Measurements from ENCODE around the gene CFB. TPM values are rescaled to one million over a fixed set of nuclear protein-coding genes. Genes with fewer than 3 reads are reported as not detected.
"Not testable (repeated sequence)": the region's sequence is repeated elsewhere in the genome, so short reads cannot be mapped to it uniquely, and the experiment has no call there.

CFB gene
- total RNA-seq, 1 experiment from 2014 or later: 0.58 TPM

DNA sequence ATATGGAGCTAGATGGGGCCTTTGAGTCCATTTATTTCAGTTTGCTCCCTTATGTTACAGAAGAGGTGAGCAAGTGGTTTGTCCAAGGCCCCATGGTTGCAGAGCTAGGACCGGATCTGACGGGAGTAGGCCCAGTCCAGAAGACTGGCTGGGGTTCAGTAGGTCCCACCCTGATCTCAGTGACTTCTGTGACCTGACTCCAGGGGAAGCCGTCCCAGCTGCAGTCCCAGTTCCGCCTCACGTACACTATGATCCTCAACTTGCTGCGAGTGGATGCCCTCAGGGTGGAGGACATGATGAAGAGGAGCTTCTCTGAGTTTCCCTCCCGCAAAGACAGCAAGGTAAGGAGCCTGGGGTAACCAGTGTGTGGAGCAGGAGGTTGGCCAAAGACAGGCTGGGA, 20.6 kb downstream of the CFB start:
- Histone ChIP-seq H3K4me3 (no peak overlapping the region), H3K4me1 (replicated peaks) (peaks cover 12% of the 10 kb centered on the region), H3K9me3 (replicated peaks) (no peaks in the 10 kb centered on the region), H3K27me3 (replicated peaks) (no peaks in the 10 kb centered on the region), H3K36me3 (peaks cover 97% of the 10 kb centered on the region), H3K27ac (no peak overlapping the region)
- no peak for DNase-seq (ENCODE audit: low read depth in 1 of 2, low spot score in 2 of 2)

DNA sequence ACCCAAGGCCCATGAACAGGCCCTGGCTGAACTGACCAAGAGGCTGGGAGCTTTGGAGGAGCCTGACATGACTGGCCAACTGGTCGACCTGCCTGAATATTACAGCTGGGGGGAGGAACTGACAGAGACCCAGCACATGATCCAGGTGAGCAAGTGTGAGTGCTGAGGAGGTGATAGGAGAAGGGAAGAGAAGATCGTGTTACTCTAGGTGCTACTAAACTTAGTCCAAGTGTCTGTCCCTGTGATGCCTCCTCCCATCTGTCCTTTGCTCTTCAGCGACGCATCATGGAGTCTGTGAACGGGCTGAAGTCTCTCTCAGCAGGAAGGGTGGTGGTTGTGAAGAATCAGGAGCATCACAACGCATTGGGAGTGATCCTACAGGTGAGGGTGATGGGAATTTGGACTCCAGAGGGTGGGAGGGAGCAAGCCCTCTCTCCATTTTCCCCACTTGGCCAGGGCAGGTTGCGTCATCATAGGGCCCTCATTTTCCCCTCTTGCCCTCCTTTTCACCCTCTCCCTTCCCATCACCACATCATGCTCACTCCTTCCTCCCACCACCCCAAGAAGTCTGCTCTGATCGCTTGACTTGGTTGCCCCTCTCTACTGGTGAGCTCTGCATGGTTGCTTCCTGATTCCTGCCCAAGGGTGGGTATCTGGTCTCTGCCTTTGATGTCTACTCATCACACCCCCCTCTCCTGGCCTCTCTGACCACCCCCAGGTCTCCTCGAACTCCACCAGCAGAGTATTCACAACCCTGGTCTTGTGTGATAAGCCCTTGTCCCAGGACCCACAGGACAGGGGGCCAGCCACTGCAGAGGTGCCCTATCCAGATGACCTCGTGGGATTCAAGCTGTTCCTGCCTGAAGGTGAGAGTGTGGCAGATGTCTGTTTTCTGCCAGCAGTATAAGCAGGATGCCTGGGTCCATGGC, 21.4 kb downstream of the CFB start:
- Histone ChIP-seq H3K9me3 (replicated peaks) (no peaks in the 10 kb centered on the region), H3K36me3 (peaks cover 92% of the 10 kb centered on the region), H3K27me3 (replicated peaks) (no peaks in the 10 kb centered on the region), H3K27ac (no peak overlapping the region), H3K4me1 (replicated peaks) (peaks cover 15% of the 10 kb centered on the region), H3K4me3 (no peak overlapping the region)
- no peak for DNase-seq (ENCODE audit: low read depth in 1 of 2, low spot score in 2 of 2)

DNA sequence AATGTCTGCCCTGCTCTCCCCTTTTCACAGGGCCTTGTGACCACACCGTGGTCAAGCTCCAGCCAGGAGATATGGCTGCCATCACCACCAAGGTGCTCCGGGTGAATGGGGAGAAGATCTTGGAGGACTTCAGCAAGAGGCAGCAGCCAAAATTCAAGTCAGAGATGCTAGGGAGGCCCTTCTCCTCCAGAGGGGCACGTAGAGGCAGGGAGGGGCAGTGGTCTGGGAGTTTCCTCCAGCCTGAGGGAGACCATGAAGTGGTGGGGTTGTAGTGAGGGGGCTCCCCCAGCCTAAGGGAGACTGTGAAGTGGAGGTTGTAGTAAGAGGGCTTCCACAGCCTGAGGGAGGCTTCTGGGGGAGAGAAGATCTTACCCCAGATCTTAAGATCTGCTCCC, 22.0 kb downstream of the CFB start:
- DNase-seq (ENCODE audit: low read depth in 1 of 2, low spot score in 2 of 2): no peak
- H3K27ac ChIP-seq: no peak overlapping the region
- no peaks in the 10 kb centered on the region for H3K27me3 ChIP-seq (replicated peaks)
- no peaks in the 10 kb centered on the region for H3K9me3 ChIP-seq (replicated peaks)
- H3K4me3 ChIP-seq: no peak overlapping the region
- peaks cover 16% of the 10 kb centered on the region for H3K4me1 ChIP-seq (replicated peaks)
- peaks cover 89% of the 10 kb centered on the region for H3K36me3 ChIP-seq

DNA sequence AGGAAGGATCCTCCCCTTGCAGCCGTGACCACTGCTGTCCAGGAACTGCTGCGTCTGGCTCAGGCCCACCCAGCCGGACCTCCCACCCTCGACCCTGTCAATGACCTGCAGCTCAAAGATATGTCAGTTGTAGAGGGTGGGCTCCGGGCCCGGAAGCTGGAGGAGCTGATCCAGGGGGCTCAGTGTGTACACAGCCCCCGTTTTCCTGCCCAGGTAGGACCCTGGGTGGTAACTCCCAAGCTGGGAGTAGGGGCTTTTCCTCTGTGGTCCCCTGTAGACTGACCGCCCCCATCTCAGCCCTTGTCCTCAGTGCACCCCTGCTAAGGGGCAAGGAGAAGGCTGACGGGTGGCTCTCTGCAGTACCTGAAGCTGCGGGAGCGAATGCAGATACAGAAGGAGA, 22.4 kb downstream of the CFB start:
- no peaks in the 10 kb centered on the region for H3K27me3 ChIP-seq (replicated peaks)
- H3K9me3 ChIP-seq (replicated peaks): no peaks in the 10 kb centered on the region
- peaks cover 20% of the 10 kb centered on the region for H3K4me1 ChIP-seq (replicated peaks)
- no peak overlapping the region for H3K4me3 ChIP-seq
- peaks cover 85% of the 10 kb centered on the region for H3K36me3 ChIP-seq
- H3K27ac ChIP-seq: no peak overlapping the region
- DNase-seq (ENCODE audit: low read depth in 1 of 2, low spot score in 2 of 2): no peak

DNA sequence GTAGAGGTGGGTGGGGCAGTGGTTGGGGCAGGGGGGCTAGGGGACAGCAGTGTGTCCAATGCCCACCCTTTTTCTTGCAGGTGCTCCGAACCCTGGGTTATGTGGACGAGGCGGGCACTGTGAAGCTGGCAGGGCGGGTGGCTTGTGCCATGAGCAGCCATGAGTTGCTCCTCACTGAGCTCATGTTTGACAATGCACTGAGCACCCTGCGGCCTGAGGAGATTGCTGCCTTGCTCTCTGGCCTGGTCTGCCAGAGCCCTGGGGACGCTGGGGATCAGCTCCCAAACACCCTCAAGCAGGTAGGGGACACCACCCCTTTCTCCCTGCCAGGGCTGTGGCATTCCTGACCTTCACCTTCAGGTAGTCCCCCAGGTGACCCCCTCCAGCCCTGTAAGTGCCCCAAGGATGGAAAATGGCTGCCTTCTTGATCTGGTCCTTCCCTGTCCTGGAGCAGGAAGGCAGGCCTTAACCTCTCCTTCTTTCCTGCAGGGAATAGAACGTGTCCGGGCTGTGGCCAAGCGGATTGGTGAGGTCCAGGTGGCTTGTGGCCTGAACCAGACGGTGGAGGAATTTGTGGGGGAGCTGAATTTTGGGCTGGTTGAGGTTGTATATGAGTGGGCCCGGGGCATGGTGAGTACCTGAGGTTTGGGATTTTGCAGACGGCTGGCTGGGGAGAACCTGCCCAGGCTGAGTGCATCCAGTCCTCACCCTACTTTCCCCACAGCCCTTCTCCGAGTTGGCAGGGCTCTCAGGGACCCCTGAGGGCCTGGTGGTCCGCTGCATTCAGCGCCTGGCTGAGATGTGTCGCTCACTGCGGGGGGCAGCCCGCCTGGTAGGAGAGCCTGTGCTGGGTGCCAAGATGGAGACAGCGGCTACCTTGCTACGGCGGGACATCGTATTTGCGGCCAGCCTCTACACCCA, 23.2 kb downstream of the CFB start:
- no peaks in the 10 kb centered on the region for H3K9me3 ChIP-seq (replicated peaks)
- no peaks in the 10 kb centered on the region for H3K27me3 ChIP-seq (replicated peaks)
- peaks cover 78% of the 10 kb centered on the region for H3K36me3 ChIP-seq
- DNase-seq (ENCODE audit: low read depth in 1 of 2, low spot score in 2 of 2): no peak
- H3K27ac ChIP-seq: no peak overlapping the region
- H3K4me3 ChIP-seq: no peak overlapping the region
- H3K4me1 ChIP-seq (replicated peaks): peaks cover 23% of the 10 kb centered on the region

DNA sequence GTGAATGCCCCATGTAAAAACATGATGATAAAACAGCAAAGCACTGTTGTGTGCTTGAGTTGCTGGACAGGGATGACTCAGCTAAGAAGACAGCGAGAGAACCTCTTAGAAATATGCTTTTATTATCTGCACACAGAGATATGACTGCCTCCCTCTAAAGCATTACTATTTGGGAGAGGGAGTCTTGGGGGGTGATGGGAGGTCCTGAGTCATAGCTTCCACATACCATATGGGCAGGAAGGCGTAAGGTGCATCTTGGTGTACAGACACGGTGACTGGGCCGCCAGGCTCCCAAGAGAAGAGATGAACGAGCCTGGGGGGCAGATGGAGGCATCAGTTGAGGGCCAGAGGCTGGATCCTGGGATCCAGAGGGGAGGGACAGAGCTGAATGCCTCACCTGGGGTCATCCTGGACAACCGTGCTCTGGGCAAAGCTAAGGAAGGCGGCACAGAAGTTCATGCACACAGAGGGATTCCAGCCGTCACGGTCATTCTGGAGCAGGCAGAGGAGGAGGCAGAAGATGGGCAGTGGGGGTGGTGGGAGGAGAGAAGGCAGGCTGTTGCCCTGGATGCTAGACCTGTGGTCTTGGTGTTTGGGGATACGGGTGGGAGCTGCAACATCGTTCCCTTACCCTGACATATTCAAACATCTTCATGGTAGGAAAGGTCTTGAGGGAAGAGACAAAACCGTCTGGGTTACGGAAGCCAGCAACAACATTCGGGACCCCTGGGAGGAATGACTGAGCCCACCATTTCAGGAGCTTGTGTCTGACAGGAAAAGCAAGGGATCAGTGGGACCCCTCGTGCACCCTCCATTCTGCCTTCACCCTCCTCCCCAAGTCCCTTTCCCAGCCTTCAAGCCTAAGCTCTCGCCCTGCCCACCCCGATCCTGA, 24.1 kb downstream of the CFB start:
- Histone ChIP-seq H3K27me3 (replicated peaks) (no peaks in the 10 kb centered on the region), H3K27ac (no peak overlapping the region), H3K4me3 (no peak overlapping the region), H3K9me3 (replicated peaks) (no peaks in the 10 kb centered on the region), H3K36me3 (peaks cover 74% of the 10 kb centered on the region), H3K4me1 (replicated peaks) (peaks cover 23% of the 10 kb centered on the region)
- no peak for DNase-seq (ENCODE audit: low read depth in 1 of 2, low spot score in 2 of 2)

DNA sequence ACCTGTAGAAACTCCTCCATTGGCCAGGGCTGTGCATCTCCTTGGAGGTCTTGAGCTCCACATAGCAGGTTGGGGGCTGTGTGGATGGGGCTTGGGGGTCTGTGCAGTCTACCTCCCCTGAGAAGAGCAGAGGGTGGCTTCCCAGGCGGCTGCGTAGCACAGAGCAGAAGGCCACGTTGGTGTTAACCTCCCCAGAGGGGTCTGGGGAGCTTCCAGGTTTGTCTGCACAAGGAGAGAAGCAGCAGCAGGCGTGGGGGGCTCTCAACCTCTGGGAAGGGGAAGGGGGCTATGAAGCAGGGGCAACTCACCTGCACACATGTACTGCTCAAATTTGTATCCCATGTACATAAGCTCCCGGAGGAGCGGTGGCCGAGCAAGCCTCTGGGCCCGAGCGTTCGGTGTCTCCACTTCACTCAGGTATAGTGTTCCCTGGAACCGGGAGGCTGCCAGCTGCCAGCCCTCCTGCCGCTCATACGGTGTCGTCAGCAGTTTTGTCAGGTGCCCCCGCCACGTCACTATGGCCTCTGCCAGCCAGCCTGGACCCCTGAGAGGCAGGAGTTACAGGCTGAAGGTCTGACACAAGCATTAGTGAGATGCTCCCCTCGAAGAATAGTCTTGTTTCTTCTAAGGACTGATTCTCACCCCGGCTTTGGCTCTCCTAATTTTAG, 24.8 kb downstream of the CFB start:
- H3K27me3 ChIP-seq (replicated peaks): no peaks in the 10 kb centered on the region
- H3K36me3 ChIP-seq: peaks cover 66% of the 10 kb centered on the region
- peaks cover 23% of the 10 kb centered on the region for H3K4me1 ChIP-seq (replicated peaks)
- H3K27ac ChIP-seq: peak overlapping the region; percentile 95
- H3K4me3 ChIP-seq: peak overlapping the region; percentile 64
- DNase-seq (ENCODE audit: low read depth in 1 of 2, low spot score in 2 of 2): peak in 1 of 2 experiments; percentile 37
- H3K9me3 ChIP-seq (replicated peaks): no peaks in the 10 kb centered on the region

DNA sequence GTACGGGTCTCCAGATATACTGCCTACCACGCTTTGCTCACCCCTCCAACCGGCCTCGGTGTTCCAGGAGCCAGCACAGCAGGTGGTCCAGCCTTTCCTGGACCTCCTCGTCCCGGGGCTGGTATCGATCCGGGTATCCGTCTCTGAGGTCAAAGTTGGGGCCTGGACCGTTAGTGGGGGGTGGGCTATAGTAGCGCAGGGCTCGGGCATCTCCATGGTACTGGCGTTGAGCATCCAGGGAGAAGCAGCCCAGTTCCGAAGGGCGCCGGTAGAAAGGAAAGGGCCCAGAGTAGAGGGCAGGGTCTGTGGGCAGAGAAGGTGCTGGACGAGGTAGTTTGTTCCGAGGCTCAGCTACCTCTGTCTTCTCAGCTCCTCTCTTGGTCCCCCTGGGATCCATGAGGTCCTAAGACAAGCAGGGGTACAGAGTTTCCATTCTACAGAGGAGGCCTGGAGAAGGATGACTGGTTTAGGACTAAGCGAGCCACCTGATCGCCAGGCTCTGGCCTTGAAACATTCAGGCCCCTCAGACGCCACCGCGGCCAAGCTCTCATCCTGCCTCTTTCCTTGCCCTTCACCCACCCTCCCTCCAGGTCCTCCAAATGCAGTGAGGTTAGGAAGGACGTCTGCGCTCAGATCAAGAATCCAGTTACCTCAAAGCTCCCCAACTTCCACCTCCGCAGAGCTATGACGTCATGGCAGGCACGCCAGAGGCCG, 25.5 kb downstream of the CFB start:
- no peaks in the 10 kb centered on the region for H3K27me3 ChIP-seq (replicated peaks)
- peaks cover 23% of the 10 kb centered on the region for H3K4me1 ChIP-seq (replicated peaks)
- no peaks in the 10 kb centered on the region for H3K9me3 ChIP-seq (replicated peaks)
- peaks cover 62% of the 10 kb centered on the region for H3K36me3 ChIP-seq
- H3K4me3 ChIP-seq: peak overlapping the region; percentile 64
- DNase-seq (ENCODE audit: low read depth in 1 of 2, low spot score in 2 of 2): peak in 1 of 2 experiments; percentile 40
- H3K27ac ChIP-seq: peak overlapping the region; percentile 95

DNA sequence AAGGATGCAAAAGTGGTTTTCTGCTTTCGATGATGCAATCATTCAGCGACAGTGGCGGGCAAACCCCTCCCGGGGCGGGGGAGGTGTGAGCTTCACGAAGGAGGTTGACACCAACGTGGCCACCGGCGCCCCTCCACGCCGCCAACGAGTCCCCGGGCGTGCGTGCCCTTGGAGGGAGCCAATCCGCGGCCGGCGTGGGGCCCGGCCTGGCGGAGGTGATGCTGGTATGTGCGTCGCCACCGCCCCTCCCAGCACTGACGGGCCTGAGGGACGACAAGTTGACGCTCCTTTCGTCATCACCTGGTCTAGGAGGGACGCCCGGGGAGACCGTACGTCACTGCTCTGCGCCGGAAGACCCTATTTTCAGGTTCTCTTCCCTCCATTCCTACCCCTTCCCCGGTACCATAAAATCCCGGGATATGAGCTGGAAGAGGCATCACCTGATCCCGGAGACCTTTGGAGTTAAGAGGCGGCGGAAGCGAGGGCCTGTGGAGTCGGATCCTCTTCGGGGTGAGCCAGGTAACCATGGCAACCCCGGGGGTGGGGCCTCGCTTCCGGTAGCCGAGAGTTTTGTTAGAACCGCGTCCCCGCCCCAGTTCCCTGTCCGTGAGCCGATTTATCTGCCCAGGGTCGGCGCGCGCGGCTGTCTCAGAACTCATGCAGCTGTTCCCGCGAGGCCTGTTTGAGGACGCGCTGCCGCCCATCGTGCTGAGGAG, 26.3 kb downstream of the CFB start, which contains the start of gene DXO:
Gene DXO (minus strand): TSS at position 146 of the 716 bp plus-strand sequence. CDS start 463 bp downstream, outside the sequence.
- DNase-seq (ENCODE audit: low read depth in 1 of 2, low spot score in 2 of 2): peak; percentile 98 to 100
- Histone ChIP-seq H3K9me3 (replicated peaks) (no peaks in the 10 kb centered on the region), H3K4me3 (peak within 1 kb of the TSS; percentile 64), H3K27ac (peak within 1 kb of the TSS; percentile 95), H3K4me1 (replicated peaks) (peaks cover 23% of the 10 kb centered on the region), H3K27me3 (replicated peaks) (no peaks in the 10 kb centered on the region), H3K36me3 (peaks cover 55% of the 10 kb centered on the region)

DNA sequence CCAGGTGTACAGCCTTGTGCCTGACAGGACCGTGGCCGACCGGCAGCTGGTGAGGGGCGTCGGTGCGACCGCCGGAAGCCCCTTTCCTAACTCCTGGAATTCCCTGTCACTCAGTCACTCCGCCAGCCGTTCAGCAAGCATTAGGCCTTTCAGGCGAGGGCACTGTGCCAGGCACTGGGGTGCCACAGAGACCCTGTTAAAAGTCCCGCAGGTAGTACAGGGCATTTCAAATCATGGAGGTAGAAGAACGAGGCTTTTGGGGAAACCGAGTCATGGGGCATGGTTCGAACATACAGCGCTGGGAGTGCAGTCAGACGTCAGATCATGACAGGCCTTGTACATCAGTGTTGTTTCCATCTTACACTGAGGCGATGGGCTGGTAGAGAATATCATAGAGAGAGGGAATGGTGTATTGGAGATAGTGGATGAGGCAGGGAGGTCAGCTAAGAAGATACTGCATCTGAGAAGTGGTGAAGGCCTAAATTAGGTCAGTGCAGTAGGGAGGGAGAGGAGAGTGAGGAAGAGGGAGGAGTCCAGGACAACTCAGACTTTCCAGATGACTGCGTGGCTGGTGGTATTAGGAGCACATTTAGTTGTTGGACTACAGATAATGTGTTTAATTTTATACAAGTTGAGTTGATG, 26.9 kb downstream of the CFB start:
- H3K27me3 ChIP-seq (replicated peaks): no peaks in the 10 kb centered on the region
- no peaks in the 10 kb centered on the region for H3K9me3 ChIP-seq (replicated peaks)
- peaks cover 23% of the 10 kb centered on the region for H3K4me1 ChIP-seq (replicated peaks)
- H3K27ac ChIP-seq: peak overlapping the region; percentile 95
- DNase-seq (ENCODE audit: low read depth in 1 of 2, low spot score in 2 of 2): no peak
- peaks cover 48% of the 10 kb centered on the region for H3K36me3 ChIP-seq
- H3K4me3 ChIP-seq: peak overlapping the region; percentile 64

DNA sequence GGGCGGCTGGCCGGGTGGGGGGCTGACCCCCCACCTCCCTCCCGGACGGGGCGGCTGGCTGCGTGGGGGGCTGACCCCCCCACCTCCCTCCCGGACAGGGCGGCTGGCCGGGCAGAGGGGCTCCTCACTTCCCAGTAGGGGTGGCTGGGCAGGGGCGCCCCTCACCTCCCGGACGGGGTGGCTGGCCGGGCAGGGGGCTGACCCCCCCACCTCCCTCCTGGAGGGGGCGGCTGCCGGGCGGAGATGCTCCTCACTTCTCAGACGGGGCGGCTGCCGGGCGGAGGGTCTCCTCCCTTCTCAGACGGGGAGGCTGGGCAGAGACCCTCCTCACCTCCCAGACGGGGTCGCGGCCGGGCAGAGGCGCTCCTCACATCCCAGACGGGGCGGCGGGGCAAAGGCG, 30.2 kb downstream of the CFB start:
- peaks cover 15% of the 10 kb centered on the region for H3K4me1 ChIP-seq (replicated peaks)
- peaks cover 23% of the 10 kb centered on the region for H3K36me3 ChIP-seq
- H3K27ac ChIP-seq; H3K27me3 ChIP-seq (replicated peaks); H3K4me3 ChIP-seq; H3K9me3 ChIP-seq (replicated peaks): not testable (repeated sequence)
- DNase-seq (ENCODE audit: low read depth in 1 of 2, low spot score in 2 of 2): peak in 1 of 2 experiments; percentile 33

Data from SJSA1 (cell line).